LNCAP (cell line): ENCODE results near the gene BET1L.

Source experiments
- CTCF ChIP-seq: fragments of 450-650 bp; IDR thresholded peaks from 2 replicates; pipeline ENCODE4 v1.5.1; 2017; ENCODE audit warnings: mild to moderate bottlenecking

Gene BET1L

GRCh38 chr11:250740-251299, 43.6 kb upstream of the BET1L start:
- peak; percentile 64 for TF ChIP-seq CTCF

- TF ChIP-seq CTCF: no peak
These were observed 43.1 kb upstream of the BET1L start for GRCh38 chr11:250274-250673.

- TF ChIP-seq CTCF: no peak
These were observed 41.9 kb upstream of the BET1L start for GRCh38 chr11:249062-249461.

- no peak for TF ChIP-seq CTCF
These were observed 37.2 kb upstream of the BET1L start for GRCh38 chr11:244376-244775.

- no peak for TF ChIP-seq CTCF
These were observed 34.4 kb upstream of the BET1L start for GRCh38 chr11:241634-242033.

GRCh38 chr11:240315-240714, 33.1 kb upstream of the BET1L start:
- no peak for TF ChIP-seq CTCF

GRCh38 chr11:236774-237767, 29.9 kb upstream of the BET1L start, which contains the start of gene PSMD13:
PSMD13 (plus strand) TSS chr11:236976; CDS start chr11:237050, 74 bp downstream.
- no peak for TF ChIP-seq CTCF
